GM18858 (cell line): Measurements from ENCODE around the gene NGLY1.

Experiments used
- ATAC-seq: cut with Tn5 transposase; IDR thresholded peaks from one replicate; pipeline ENCODE4 v1.9.1; 2021; ENCODE audit not compliant: unreplicated experiment

The NGLY1 gene

DNA sequence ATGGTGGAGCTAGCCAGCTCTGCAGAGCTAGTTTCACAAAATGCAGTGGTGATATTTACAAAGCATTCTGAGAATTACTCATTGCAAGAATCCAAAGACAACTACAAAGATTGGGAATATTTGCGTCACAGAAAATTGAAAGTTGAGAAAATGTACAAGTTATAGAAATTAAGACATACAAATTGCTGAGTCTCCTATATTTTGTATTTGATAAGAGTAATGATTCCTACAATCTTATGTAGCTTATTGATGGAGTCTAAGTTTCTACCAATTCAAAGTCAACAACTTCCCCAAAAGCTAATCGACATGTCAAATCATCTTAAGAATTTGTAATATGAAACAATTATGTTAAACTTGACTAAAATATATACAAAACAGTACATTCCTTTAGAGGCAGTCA, 72.2 kb downstream of the NGLY1 start:
- ATAC-seq = no peak

DNA sequence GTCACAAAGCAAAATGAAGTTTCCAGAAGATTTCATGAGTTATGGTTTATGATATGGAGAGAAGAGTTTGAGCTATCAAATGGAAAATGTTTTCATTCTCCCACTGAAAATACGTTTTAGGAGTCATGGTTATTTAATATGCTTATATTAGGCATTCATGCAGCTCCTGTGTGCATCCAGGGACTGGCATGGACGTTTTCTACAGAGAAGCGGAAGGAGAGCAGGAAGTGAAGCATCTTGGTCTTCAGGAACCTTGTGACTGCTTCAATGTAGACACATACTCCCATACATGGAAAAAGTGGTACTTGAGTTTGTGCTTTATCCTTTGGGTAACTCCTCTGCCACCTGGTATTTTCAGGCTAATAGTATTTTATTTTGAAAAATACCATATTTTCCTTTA, 75.2 kb downstream of the NGLY1 start:
- ATAC-seq = no peak

DNA sequence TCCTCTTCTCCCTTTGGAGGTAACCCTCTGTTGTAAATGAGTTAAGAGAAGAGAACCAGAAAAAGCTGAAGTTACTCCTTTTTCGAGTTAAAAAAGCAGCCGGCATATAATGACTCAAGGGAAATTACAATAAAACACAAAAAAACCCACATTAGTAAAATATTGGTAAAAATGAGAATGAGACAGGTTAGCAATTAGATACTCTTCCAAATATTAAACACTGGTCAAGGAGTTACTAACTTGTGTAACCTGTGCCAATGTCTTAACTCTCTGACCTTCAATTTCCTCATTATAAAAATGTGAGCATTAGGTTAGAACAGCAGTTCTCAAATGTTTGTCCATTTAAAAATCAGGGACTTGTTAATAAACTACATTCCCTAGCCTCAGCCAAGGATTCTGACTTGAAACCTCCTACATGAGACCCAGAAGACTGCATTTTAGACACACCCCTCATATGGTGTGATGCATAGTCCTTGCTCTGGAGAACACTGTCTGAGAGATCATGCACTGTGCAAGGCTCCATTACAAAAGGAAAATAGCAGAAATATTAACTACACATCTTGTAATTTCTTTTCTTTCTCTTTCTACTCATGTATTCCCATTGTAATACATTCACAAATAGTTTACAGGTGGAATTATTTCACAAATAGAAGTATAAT, 75.8 kb downstream of the NGLY1 start:
- no peak for ATAC-seq

DNA sequence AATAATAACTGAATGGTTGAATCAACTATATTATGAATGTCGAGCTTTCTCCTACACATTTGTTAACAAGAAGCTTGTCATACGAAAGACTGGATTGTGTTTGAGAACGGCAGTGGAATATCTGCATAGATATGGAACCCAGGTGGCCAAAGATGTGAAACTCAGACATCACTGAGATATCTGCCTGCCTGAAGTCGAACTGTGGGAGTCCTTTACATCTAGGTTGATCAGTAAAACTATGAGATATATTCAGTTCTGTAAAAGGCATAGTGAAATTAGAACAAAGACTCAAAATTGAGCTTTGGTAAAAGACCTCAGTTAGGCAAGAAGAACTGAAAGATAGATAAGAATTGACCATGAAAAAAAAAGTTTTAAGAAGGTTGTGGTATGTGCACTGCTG, 77.0 kb downstream of the NGLY1 start:
- ATAC-seq = no peak

DNA sequence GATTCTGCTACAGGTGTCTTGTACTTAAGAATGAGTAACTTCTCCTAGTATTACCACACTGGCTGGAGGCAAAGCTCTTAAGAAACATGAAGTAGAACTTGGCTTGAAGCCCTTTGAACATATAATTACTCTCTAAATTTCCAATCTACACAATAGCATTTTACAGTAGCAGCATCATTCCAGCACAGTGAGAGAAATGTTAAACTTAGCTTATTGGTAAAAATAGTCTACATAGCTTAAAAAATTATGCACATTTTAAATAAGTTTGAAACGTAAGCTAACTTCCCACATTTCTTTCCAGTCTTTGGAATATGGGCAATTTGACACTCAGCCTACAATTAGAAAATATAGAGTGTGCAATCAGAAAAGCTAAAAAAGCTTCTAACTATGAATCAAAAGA, 85.7 kb downstream of the NGLY1 start:
- ATAC-seq = no peak

DNA sequence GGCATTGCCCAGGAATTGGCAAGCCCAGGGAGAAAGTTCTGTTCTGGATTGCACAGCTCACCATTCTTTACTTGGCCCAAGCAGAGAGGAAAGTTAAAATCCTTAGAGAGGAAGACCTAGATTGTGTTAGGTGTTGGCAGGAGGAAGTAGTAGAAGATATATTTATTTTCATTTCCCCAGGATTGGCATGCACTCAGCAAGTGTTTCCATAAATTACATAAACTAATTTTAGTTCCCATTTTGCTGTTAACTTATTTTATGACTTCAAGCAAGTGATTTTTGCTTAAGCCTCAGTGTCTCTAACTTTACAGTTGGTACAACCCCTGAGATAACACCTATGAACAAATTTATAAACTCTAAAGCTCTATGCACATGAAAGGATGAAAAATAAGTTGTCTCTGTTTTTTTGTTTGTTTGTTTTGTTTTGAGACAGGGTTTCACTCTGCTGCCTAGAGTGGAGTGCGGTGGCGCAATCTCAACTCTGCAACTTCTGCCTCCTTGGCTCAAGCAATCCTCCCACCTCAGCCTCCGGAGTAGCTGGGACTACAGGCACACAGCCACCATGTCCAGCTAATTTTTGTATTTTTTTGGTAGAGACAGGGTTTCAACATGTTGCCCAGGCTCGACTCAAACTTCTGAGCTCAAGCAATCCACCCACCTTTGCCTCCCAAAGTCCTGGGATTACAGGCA, 87.4 kb downstream of the NGLY1 start:
- no peak for ATAC-seq

DNA sequence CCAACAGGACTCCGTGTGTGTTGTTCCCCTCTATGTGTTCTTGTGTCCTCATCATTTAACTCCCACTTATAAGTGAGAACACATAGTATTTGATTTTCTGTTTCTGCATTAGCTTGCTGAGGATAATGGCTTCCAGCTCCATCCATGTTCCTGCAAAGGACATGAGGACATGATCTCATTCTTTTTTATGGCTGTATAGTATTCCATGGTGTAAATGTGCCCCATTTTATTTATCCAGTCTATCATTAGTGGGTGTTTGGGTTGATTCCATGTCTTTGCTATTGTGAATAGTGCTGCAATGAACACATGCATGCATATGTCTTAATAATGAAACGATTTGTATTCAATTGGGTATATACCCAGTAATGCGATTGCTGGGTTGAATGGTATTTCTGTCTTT, 90.0 kb downstream of the NGLY1 start:
- ATAC-seq = no peak

DNA sequence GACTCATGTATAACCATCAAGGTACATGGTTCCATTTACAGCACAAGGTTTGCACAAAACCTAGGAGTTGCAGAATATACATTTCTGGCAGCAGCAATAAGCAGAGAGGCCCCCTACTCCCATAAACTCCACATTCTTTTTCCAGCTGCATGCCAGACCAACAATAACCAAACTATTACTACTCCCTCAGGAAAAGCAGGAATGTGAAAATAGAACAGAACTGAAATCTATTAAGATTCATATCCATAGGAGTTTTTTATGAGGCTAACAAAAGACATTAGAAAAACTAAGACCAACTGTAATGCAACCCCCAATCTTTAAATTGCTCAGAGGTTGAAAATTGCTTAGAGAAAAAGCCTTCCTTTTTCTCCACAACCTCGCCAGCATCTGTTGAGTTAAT, 90.9 kb downstream of the NGLY1 start:
- ATAC-seq = no peak

DNA sequence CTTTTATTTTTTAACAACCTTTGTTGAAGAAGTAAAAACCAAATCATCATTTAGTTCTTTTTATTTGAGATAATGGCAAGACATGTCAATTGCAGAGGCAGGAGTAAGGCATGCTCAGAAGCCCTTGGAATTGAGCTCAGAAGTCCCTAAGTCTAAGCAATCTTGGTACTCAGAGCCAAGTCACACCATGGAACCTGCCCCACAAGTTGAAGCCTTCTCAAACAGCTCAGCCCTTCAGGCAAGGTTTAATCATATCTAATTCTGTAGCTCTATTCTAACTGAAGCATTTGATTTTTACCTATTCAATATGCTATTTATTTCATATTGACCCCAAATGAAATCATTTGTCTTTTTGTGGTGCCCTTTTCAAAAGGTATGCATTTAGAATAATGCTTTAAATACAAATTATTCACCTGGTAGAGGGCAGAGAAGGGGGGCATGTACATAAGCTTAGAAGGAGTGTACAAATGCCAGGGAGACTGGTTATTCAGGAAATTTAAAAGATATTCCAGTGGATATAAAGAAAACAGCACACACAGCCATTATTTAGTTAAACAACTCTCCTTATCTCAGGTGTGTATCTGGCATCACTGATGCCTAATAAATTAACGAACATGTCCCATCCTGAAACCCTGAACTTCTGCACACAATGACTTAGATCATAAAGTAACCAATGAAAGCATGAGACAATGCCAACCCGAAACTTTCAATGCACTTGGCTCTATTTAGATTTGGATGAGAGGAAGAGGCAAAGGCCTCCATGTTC, 92.3 kb downstream of the NGLY1 start:
- no peak for ATAC-seq

DNA sequence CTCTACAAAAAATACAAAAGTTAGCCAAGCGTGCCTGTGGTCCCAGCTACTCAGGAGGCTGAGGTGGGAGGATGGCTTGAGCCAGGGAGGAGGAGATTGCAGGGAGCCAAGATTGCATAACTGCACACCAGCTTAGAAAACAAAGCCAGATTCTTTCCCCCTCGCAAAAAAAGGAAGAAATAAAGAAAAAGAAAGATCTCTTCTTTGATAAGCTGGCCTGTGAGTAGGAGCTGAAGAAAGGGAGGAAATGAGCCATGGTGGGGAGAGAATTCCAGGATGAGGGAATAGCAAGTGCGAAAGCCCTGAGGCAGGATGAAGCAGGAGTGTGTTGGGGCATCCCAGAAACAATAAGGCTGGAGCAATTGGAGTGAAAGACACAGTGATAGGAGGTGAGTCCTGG, 94.0 kb downstream of the NGLY1 start:
- ATAC-seq = no peak

DNA sequence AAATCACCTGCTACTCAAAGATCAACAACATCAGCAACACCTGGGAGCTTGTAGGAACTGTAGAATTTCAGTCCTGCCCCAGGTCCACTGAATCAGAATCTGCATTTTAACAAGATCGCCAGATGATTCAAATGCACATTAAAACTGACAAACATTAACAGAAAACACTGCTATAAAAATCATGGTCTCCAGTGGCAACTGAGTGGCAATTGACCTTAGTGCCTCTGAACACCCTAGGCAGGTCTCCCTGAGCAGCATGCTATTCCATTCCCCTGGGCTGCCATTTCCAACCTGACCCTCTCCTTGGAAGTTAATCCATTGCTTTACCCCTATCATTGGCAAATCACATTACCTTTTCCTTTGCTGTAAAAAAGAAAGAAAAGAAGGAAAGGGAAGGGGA, 95.5 kb downstream of the NGLY1 start:
- ATAC-seq = no peak

DNA sequence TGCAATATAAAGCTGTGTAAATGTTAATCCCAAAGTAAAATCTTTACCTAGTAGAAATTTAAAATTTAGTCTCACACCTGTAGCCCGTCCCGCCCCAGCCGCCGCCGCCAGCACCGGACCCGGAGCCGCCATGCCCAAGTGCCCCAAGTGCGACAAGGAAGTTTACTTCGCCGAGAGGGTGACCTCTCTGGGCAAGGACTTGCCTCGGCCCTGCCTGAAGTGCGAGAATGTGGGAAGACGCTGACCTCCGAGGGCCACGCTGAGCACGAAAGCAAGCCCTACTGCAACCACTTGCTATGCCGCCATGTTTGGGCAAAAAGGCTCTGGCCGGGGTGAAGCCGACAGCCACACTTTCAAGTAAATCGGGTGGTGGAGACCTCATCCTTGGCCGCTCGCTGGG, 96.5 kb downstream of the NGLY1 start:
- ATAC-seq = no peak

DNA sequence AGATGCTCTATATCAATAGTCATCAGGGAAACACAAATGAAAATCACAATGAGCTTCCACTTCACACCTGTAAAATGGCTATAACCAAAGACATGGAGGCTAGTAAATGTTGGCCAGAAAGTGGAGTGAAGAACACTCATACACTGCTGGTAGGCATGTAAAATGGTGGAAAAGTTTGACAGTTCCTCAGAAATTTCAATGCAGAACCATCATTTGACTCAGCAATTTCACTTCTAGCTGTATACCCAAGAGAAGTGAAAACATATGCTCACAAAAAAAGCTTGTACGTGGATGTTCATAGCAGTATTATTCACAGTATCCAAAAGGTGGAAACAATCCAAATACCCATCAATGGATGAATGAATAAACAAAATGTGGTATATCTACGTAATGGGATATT, 99.4 kb downstream of the NGLY1 start:
- no peak for ATAC-seq

DNA sequence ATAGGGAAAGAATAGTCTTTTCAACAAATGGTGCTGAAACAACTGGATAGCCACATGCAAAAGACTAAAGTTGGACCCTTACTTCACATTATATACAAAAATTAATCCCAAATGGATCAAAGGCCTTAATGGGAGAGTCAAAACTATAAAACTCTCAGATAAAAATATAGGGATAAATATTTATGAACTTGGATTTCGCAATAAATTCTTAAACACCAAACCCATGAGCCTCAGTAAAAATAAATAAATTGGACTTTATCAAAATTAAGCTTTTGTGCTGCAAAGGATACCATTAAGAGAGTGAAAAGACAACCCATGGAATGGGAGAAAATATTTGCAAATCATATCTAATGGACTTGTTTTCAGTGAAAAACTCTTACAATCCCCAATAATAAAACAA, 99.8 kb downstream of the NGLY1 start:
- no peak for ATAC-seq

DNA sequence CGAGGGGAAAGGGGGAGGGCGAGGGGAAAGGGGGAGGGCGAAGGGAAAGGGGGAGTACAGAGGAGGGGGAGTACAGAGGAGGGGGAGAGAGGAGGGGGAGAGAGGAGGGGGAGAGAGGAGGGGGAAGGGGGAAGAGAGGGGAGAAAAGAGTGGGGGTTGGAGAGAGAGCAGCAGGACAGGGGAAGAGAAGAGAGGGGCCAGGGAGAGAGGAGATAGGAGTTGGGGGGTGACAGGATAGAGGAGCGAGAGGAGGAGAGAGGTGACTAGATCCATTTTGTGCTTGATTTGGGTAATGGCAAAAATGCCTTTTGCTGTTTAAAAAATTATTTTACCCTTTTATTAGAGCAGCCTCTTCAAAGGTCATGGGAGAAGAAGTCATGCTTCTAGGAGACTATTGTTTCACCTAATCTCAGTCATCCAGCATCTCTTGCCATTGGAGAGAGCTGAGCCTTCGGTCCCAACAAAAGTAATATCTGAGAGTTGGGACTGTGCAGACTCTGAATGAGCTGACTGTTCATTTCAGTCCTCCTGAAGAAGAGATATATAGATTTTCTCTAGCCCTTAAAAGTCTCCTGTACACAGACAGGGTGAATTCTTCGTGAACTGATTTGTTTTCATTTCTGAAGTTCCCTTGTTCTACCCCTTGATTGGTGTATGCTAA, 103.5 kb downstream of the NGLY1 start:
- no peak for ATAC-seq

DNA sequence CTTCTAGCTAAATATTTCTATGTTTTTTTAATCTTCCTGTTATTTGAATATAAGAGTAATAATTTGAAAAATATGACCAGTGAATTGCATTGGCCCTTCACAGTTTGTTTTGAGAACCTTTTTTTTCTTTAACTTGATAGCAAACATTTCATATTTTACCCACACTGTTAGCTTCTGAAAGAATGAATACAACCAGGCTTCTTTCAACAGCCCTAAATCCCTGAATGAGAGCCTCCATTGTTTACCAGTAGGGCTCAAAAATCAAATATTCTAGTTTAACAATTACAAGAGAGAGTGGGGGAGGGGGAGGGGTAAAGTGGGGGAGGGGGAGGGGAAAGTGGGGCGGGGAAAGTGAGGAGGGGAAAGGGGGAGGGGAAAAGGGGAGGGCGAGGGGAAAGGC, 104.1 kb downstream of the NGLY1 start:
- ATAC-seq = no peak

DNA sequence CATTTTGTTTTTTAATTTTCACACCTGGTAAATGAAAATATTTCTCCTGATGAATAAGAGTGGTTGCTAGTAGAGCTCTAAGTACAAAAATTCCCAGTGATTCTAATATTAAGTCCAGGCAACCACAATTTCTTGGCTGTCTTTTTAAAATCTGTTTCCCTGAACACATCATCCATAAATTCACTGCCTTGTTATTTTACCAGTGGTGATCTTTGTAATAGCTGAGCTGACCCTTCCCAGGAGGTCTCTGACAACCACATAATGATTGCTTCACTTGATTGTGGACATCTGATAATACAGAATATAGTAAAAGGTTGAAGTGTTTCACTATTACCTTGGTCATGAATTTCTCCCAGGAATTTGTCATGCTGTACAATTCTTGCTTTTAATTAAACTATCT, 104.7 kb downstream of the NGLY1 start:
- ATAC-seq = no peak

DNA sequence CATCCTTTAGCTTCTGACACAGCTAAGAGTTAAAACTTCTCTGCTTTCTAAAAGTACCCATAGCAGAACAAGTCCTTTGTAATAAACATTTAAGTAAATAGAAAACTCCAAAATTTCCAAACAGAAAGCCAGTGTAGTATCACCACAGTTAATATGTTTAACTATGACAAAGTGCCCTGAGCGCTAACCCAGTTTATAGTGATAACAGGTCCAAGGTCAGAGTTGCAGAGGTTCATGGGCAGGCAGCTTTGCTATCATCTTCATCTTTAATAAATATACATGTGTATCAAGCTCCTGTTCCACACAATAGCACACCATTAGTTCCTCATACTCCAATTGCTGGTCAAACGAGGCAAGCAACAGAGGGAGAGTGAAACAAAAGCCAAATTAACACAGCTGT, 106.1 kb downstream of the NGLY1 start:
- ATAC-seq = no peak

DNA sequence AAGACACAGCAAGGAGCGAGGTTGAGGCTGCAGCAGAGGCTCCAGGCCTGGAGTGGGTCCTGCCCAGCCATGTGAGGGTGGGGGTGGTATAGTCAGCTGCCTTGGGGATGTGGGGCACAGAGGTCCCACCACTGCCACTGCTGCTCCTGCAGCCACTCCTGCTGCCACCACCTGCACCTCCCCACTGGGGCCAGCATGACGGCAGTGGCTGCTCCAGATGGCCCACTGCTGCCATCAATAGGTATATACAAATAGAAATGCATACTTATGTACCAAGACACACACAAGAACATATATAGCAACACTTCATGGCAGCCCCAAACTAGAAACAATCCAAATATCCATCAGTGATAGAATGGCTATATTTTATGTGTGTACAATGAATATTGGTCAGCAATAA, 108.6 kb downstream of the NGLY1 start:
- ATAC-seq = no peak

DNA sequence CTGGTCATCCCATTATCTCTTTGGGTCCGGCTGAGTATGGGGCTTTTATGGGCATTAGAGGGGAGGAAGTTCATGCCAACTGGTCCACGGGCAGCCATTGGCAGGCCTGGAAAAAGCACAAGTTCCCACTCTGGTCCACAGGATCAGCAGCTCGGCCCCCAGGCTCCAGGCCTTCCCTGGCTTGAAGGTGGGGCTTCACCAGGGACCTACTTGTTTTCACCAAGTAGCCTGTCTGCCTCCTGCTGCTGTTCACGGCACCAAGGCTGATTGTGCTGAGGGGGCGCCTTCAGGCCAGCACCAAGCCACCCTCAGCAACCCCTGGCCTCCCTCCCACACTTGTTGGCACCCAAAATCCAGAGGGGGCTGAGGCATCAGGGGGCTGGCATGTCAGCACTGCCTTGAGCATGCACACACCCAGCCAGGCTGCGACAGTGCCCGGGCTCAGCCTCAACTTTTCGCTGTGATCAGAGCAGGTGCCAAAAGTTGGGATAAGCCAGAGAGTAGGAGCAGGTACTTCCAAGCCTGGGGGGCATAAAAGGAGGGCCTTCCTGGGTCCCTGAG, 109.4 kb downstream of the NGLY1 start:
- ATAC-seq = no peak
